ENCODE results near the gene EXTL2.
A peak's percentile ranks its signal among the peaks of the same experiment; 100 is the strongest.

EXTL2 gene

GRCh38 chr1:100869996-100870395, 24.6 kb downstream of the EXTL2 start:
- no peak for DNase-seq (ENCODE audit: extremely low spot score)
- CTCF ChIA-PET: interaction anchor here (1.3 to 5.2 kb wide), 9 partner anchors 10 to 1062 kb away, joined by 3 to 81 read pairs (median 31); no protein-coding TSS in a partner anchor
- POLR2A ChIA-PET: no interaction called here
- no peak for TF ChIP-seq CTCF (IDR thresholded peaks at IDR 0.05; ENCODE audit: control extremely low read depth, extremely low read depth, low read depth, missing control alignments)

- peak; percentile 46 for TF ChIP-seq CTCF (IDR thresholded peaks at IDR 0.05; ENCODE audit: control extremely low read depth, extremely low read depth, low read depth, missing control alignments)
- peak; percentile 10 for DNase-seq (ENCODE audit: extremely low spot score)
- POLR2A ChIA-PET: interaction anchor here (0.6 kb wide), 1 partner anchor 404 kb away, joined by 4 read pairs; no protein-coding TSS in a partner anchor
- CTCF ChIA-PET: interaction anchor here (0.6 to 5.2 kb wide), 40 partner anchors 9 to 1088 kb away, joined by 3 to 81 read pairs (median 4); partner anchors contain the start of gene GPR88
Observed at GRCh38 chr1:100868364-100868995, 26.2 kb downstream of the EXTL2 start.

DNA sequence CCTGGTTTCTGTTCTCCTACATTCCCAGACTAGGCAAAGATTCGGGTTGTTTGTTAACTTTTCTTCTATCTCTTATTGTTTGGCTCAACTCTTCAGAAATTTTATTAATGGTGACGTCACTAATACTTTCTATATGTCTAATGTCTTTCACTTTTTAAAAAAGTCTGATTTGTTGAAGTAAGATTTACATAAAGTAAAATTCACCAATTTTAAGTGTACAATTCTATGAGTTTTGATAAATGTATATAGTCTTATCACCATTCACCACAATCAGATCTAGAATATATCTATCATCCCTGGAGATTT, 27.8 kb downstream of the EXTL2 start:
- ChIA-PET POLR2A (no interaction called here), CTCF (interaction anchor here (0.7 to 5.2 kb wide), 6 partner anchors 14 to 1062 kb away, joined by 3 to 81 read pairs (median 40); no protein-coding TSS in a partner anchor)
- TF ChIP-seq CTCF (IDR thresholded peaks at IDR 0.05; ENCODE audit: control extremely low read depth, extremely low read depth, low read depth, missing control alignments): no peak
- no peak for DNase-seq (ENCODE audit: extremely low spot score)

DNA sequence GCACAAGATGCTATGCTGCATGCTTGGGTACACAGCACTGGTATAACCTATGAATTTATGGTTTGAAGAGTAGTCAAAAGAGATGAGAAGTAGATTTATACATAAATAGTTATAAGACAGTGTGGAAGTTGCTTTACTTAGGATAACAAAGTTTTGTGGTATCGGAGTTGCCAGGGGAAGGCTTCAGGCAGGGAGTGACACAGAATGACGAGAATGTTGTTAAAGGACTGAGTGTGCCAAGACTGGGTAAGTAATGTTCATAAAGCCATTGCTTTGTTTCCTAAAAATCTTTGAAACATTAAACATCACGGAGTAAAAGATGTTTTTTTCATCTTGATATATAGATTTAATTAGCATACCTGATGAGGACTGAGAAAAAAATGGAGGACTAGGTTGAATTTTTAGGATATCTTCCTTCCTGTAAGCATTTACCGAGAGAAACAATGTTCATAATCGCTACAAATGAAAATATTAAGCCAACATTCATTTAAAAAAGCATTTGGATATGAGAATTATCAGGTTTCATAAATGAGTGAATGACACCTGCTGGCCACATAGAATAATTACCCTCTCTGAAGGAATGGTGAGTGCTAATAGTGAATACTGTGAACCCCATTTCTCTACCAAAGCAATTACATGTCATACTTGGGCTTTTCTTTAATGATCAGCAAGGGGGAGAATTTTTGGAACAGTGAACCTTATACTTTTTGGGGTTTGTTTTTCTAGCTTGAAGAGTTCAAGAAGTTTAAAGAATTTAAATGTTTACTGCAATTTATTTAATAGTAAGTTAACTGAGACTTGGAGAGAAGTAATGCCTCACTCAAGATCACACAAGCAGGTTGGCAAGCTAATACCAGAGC, 28.4 kb downstream of the EXTL2 start:
- DNase-seq (ENCODE audit: extremely low spot score): peak; percentile 19
- ChIA-PET POLR2A (no interaction called here), CTCF (interaction anchor here (0.7 to 5.2 kb wide), 7 partner anchors 15 to 1062 kb away, joined by 3 to 81 read pairs (median 31); no protein-coding TSS in a partner anchor)
- TF ChIP-seq CTCF (IDR thresholded peaks at IDR 0.05; ENCODE audit: control extremely low read depth, extremely low read depth, low read depth, missing control alignments): peak; percentile 47

- no peak for DNase-seq (ENCODE audit: extremely low spot score)
- ChIA-PET POLR2A (no interaction called here), CTCF (interaction anchor here (0.8 to 3.6 kb wide), 13 partner anchors 8 to 1682 kb away, joined by 3 to 17 read pairs (median 3); no protein-coding TSS in a partner anchor)
- no peak for TF ChIP-seq CTCF (IDR thresholded peaks at IDR 0.05; ENCODE audit: control extremely low read depth, extremely low read depth, low read depth, missing control alignments)
Observed at GRCh38 chr1:100862591-100862990, 32.1 kb downstream of the EXTL2 start.

DNA sequence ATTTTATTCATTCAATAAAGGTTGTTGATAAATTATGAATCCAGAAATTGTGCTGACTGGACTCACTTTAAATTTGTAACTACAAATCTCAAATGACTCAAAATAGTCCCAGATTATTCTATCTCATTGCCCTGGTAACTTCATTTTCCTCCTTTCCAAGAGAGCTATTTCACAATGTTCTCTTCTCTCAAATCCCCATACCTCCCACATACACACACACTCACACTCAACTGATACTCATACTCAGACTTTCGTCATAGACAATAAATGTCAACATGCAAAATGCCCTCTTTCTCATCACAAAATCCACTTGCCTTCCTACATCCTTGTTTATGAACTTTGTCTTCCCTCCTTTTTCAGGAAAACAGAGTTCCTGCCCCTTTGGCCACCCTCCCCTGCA, 33.3 kb downstream of the EXTL2 start:
- no peak for TF ChIP-seq CTCF (IDR thresholded peaks at IDR 0.05; ENCODE audit: control extremely low read depth, extremely low read depth, low read depth, missing control alignments)
- POLR2A ChIA-PET: no interaction called here
- CTCF ChIA-PET: no interaction called here
- DNase-seq (ENCODE audit: extremely low spot score): no peak

All from GM10248 (cell line).